NT2/D1 (cell line): ENCODE results near the gene LDLRAD4.

Experiments
- SUZ12 ChIP-seq: IDR thresholded peaks from 2 replicates; pipeline ENCODE4 v1.6.1; 2011; ENCODE audit not compliant: insufficient read length, insufficient read depth; ENCODE audit errors: extremely low read depth
- ZNF274 ChIP-seq: IDR thresholded peaks from 2 replicates; pipeline ENCODE4 v1.6.1; 2011; ENCODE audit warnings: mild to moderate bottlenecking, low read depth, low read length

GRCh38 chr18:13621886-13622619, 403.5 kb downstream of the LDLRAD4 start:
- TF ChIP-seq ZNF274, result no peak
- TF ChIP-seq SUZ12, result no peak
